Activated CD8-positive, alpha-beta memory T cell treated with anti-CD3 and anti-CD28 coated beads for 36 hours (primary cell): Measurements from ENCODE around the gene UBASH3B. TPM values are rescaled to one million over a fixed set of nuclear protein-coding genes. Genes with fewer than 3 reads are reported as not detected.

Experiments used
- CTCF ChIA-PET: fragments of 350-600 bp; sonication (Branson Sonifier 250); formaldehyde crosslinking; loops from one replicate; lab custom pipeline; 2021; ENCODE audit warnings: antibody characterized with exemption; lab: Charles Lee
- POLR2A ChIA-PET: fragments of 350-600 bp; sonication (Branson Sonifier 250); formaldehyde crosslinking; loops from one replicate; lab custom pipeline; 2021; ENCODE audit warnings: antibody characterized with exemption; lab: Charles Lee
- total RNA-seq, 2 experiments: library from RNA; stranded (reverse); gene quantifications; one replicate each; pipeline ENCODE4 v1.2.3, GENCODE V29; 2021

The UBASH3B gene
- total RNA-seq, 2 experiments from 2014 or later = 54.7 to 62.7 TPM

GRCh38 chr11:122642472-122642922, 13.0 kb upstream of the UBASH3B start:
- CTCF ChIA-PET = no interaction called here
- POLR2A ChIA-PET = no interaction called here

GRCh38 chr11:122642971-122643370, 12.6 kb upstream of the UBASH3B start:
- CTCF ChIA-PET = no interaction called here
- POLR2A ChIA-PET = no interaction called here

GRCh38 chr11:122645847-122646246, 9.7 kb upstream of the UBASH3B start:
- CTCF ChIA-PET = no interaction called here

GRCh38 chr11:122646549-122647340, 8.8 kb upstream of the UBASH3B start:
- POLR2A ChIA-PET = no interaction called here
- CTCF ChIA-PET = interaction anchor here (0.6 kb wide), 1 partner anchor 162 kb away, joined by 3 read pairs; no protein-coding TSS in a partner anchor

More at GRCh38 chr11:122645847-122646246, 9.7 kb upstream of the UBASH3B start:
- POLR2A ChIA-PET = no interaction called here

GRCh38 chr11:122647736-122648275, 7.7 kb upstream of the UBASH3B start:
- CTCF ChIA-PET = interaction anchor here (2.2 kb wide), 1 partner anchor 15 kb away, joined by 5 read pairs; no protein-coding TSS in a partner anchor
- POLR2A ChIA-PET = no interaction called here

- POLR2A ChIA-PET = no interaction called here
- CTCF ChIA-PET = interaction anchor here (2.2 kb wide), 1 partner anchor 16 kb away, joined by 5 read pairs; no protein-coding TSS in a partner anchor
Observed at GRCh38 chr11:122649116-122649515, 6.4 kb upstream of the UBASH3B start.

GRCh38 chr11:122650619-122651018, 4.9 kb upstream of the UBASH3B start:
- POLR2A ChIA-PET = no interaction called here
- CTCF ChIA-PET = no interaction called here

GRCh38 chr11:122652495-122652894, 3.0 kb upstream of the UBASH3B start:
- POLR2A ChIA-PET = no interaction called here

GRCh38 chr11:122653916-122654585, 1.5 kb upstream of the UBASH3B start:
- ChIA-PET POLR2A (no interaction called here), CTCF (interaction anchor here (2.2 to 2.9 kb wide), 2 partner anchors 100 to 127 kb away, joined by 6 to 21 read pairs; no protein-coding TSS in a partner anchor)

More at GRCh38 chr11:122652495-122652894, 3.0 kb upstream of the UBASH3B start:
- CTCF ChIA-PET = interaction anchor here (1.3 to 2.2 kb wide), 3 partner anchors 102 to 130 kb away, joined by 3 to 6 read pairs (median 4); no protein-coding TSS in a partner anchor

GRCh38 chr11:122656073-122656630, 630 bp downstream of the UBASH3B start:
- POLR2A ChIA-PET = interaction anchor here (0.6 to 1.7 kb wide), 14 partner anchors 12 to 227 kb away, joined by 3 to 11 read pairs (median 4); no protein-coding TSS in a partner anchor
- CTCF ChIA-PET = interaction anchor here (0.6 to 3.8 kb wide), 17 partner anchors 12 to 125 kb away, joined by 3 to 22 read pairs (median 4); no protein-coding TSS in a partner anchor

GRCh38 chr11:122656631-122657101, 1.1 kb downstream of the UBASH3B start:
- ChIA-PET POLR2A (interaction anchor here (0.6 to 1.7 kb wide), 11 partner anchors 11 to 227 kb away, joined by 3 to 7 read pairs (median 4); no protein-coding TSS in a partner anchor), CTCF (interaction anchor here (1.3 to 3.8 kb wide), 11 partner anchors 11 to 124 kb away, joined by 3 to 22 read pairs (median 8); no protein-coding TSS in a partner anchor)

GRCh38 chr11:122659676-122660554, 4.4 kb downstream of the UBASH3B start:
- ChIA-PET POLR2A (no interaction called here), CTCF (interaction anchor here (0.9 to 1.5 kb wide), 2 partner anchors 99 to 121 kb away, joined by 3 read pairs; no protein-coding TSS in a partner anchor)

GRCh38 chr11:122661182-122661945, 5.8 kb downstream of the UBASH3B start:
- POLR2A ChIA-PET = no interaction called here
- CTCF ChIA-PET = no interaction called here

- CTCF ChIA-PET = interaction anchor here (0.6 to 1.6 kb wide), 4 partner anchors 18 to 358 kb away, joined by 3 to 5 read pairs (median 4); no protein-coding TSS in a partner anchor
Observed at GRCh38 chr11:122663056-122663740, 7.7 kb downstream of the UBASH3B start.

GRCh38 chr11:122663764-122664163, 8.2 kb downstream of the UBASH3B start:
- POLR2A ChIA-PET = no interaction called here

More at GRCh38 chr11:122663056-122663740, 7.7 kb downstream of the UBASH3B start:
- POLR2A ChIA-PET = interaction anchor here (0.7 kb wide), 1 partner anchor 13 kb away, joined by 9 read pairs; no protein-coding TSS in a partner anchor

GRCh38 chr11:122664188-122664587, 8.7 kb downstream of the UBASH3B start:
- POLR2A ChIA-PET = no interaction called here
- CTCF ChIA-PET = interaction anchor here (1.1 to 1.6 kb wide), 2 partner anchors 19 to 35 kb away, joined by 3 to 4 read pairs; no protein-coding TSS in a partner anchor

More at GRCh38 chr11:122663764-122664163, 8.2 kb downstream of the UBASH3B start:
- CTCF ChIA-PET = interaction anchor here (1.1 to 1.6 kb wide), 2 partner anchors 19 to 35 kb away, joined by 3 to 4 read pairs; no protein-coding TSS in a partner anchor
